AG09319 (cell line): ENCODE measurements around the gene NGEF.

Source experiments
- DNase-seq: peaks from one replicate; pipeline ENCODE4 v3.0.0-alpha.2; 2010; ENCODE audit warnings: low read depth; ENCODE audit errors: extremely low read depth
- CTCF ChIP-seq: IDR thresholded peaks from 2 replicates; pipeline ENCODE4 v1.5.1; 2011; ENCODE audit warnings: low read depth, mild to moderate bottlenecking, inconsistent platforms, low read length, moderate library complexity

Gene NGEF

DNA sequence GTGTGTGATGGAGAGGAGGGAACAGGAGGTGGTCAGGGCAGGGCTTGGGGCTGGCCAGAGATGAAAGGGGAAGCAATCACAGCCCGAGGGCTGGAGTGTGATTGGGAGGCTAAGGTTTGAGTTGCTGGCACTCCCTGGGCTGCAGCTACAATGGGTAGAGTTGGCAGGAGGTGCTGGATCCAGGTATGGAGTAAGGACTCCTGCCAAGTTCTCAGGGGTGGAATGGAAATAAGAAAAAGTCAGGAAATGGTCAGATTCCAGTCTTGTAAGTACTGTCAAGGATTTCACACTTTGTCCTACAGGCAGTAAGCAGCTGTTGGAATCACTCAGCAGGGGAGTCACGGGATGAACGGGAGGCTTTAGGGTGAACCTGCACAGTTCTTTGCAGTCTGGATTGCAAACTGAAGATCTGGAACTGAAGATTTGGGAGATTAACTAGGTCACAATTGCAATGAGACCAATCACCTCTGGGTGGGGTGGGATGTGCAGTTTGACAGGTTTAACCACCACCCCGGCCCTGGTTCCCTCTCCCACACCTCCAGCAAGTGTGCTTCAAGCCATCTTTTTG, 36.2 kb upstream of the NGEF start:
- DNase-seq: no peak
- TF ChIP-seq CTCF: no peak

DNA sequence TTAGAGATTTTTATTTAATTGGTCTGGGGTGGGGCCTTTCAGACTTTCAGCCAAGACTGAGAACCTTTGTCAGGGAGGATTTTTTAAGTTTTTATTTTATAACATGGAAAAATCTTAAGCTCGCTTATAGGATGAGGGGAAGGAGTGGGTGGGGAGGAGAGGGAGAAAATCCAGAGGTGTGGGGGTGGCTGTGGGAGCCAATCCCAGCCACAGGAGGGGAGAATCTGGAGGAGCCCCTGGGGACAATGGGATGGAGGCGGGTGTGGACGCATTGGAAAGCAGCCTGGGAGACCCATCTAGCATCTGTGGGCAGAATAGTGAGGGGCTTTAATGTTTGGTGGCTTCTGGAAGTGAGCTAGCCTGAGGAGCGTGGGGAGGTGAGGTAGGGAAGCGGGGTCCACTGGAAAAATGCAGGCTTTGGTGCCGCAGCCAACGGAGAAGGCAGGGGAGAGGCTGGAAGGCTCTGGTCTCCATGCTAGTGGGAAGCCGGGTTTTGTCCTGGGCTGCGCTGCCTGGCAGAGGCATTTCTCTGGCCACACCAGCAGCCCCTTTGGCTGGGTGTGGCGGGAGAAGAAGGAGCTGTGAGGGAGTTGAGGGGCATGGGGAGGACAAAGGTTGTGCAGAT, 35.6 kb upstream of the NGEF start:
- no peak for TF ChIP-seq CTCF
- DNase-seq: no peak

DNA sequence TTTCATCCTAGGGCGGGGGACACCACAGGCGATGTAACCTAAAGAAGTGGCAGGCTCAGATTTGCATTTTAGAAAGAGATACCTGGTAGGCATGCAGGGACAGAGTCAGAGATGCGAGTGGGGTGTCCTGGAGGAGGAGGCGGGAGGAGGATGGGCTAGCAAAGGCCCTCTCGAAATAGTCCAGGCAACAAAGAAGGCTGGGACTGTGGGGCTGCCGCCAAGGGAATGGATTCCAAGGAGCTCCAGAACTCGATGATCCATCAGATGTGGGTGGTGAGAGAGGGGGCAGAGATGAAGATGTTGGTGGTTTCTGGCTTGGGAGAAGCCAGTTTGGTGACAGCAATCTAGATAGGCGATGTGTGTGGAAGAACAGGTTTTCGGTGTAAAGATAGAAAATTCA, 34.6 kb upstream of the NGEF start:
- TF ChIP-seq CTCF: no peak
- no peak for DNase-seq

DNA sequence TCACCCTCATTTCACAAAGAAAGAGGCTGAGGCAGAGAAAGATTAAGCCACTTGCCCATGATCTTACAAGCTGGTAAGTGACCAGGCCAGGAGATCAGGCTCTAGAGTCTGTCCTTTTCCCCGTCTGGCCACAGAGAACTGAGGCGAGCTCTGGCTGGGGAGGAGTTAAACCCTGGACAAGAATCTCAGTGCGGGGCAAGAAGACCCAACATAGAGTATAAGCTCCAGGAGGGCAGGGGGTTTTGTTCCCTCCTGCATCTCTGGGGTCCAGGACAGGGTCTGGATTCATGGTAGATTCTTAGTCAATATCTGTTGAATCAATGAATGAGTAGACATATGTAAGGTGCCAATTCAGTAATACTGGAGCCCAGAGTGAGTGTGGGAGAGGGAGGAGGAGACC, 34.1 kb upstream of the NGEF start:
- no peak for DNase-seq
- TF ChIP-seq CTCF: no peak

- DNase-seq: no peak
- no peak for TF ChIP-seq CTCF
Measured at GRCh38 chr2:233044974-233045605, 32.0 kb upstream of the NGEF start.

GRCh38 chr2:233042549-233042948, 29.5 kb upstream of the NGEF start:
- TF ChIP-seq CTCF: no peak
- no peak for DNase-seq

- TF ChIP-seq CTCF: no peak
- no peak for DNase-seq
Measured at GRCh38 chr2:233041722-233042323, 28.8 kb upstream of the NGEF start.
